Tibial artery (tissue), 4 donors: ENCODE data around the gene GJB2.

Experiments used
- DNase-seq, 2 donors: peaks; one replicate each; pipeline ENCODE4 v3.0.0-alpha.2; 2019
- H3K27ac ChIP-seq, 2 donors: fragments of 200-600 bp; sonication (generic) in 1 of 2; 1 replicate in 1 of 2; 2 replicates in 1 of 2; pipeline ENCODE4 v1.5.1; 2018 to 2019; ENCODE audit warnings: mild to moderate bottlenecking in 1 of 2
- H3K27me3 ChIP-seq, 2 donors: fragments of 200-600 bp; sonication (generic) in 1 of 2; one replicate each; pipeline versions ENCODE4 v1.5.1 to v1.6.0; 2016 to 2019
- H3K36me3 ChIP-seq, 3 donors: fragments of 200-600 bp; sonication (generic) in 2 of 3; one replicate each; pipeline ENCODE4 v1.5.1; 2016 to 2019; ENCODE audit warnings: mild to moderate bottlenecking in 2 of 3
- H3K4me1 ChIP-seq, 4 donors: fragments of 200-600 bp; sonication (generic) in 2 of 4; 1 replicate in 3 of 4; 2 replicates in 1 of 4; pipeline ENCODE4 v1.5.1; 2016 to 2019
- H3K4me3 ChIP-seq, 2 donors: fragments of 200-600 bp; sonication (generic) in 1 of 2; 1 replicate in 1 of 2; 2 replicates in 1 of 2; pipeline ENCODE4 v1.5.1; 2018 to 2019; ENCODE audit warnings: mild to moderate bottlenecking in 2 of 2
- H3K9me3 ChIP-seq, 3 donors: fragments of 200-600 bp; sonication (generic) in 1 of 3; one replicate each; pipeline ENCODE4 v1.5.1; 2016 to 2019
- intact Hi-C: fragments of 100-400 bp; cut with DNase I; formaldehyde crosslinking; loops from one replicate; pipeline ENCODE4 v1.15.0; 2023; ENCODE audit warnings: low total_unique reads
- TF ChIP-seq, protein P1 (sequence below), 2 experiments: fragments of 200-600 bp in 1 of 2; fragments of 450-650 bp in 1 of 2; IDR thresholded peaks; one replicate each; pipeline ENCODE4 v1.5.1; 2017 to 2019; ENCODE audit warnings: antibody characterized with exemption in 2 of 2, mild to moderate bottlenecking in 1 of 2, moderate library complexity in 1 of 2

The GJB2 gene

DNA sequence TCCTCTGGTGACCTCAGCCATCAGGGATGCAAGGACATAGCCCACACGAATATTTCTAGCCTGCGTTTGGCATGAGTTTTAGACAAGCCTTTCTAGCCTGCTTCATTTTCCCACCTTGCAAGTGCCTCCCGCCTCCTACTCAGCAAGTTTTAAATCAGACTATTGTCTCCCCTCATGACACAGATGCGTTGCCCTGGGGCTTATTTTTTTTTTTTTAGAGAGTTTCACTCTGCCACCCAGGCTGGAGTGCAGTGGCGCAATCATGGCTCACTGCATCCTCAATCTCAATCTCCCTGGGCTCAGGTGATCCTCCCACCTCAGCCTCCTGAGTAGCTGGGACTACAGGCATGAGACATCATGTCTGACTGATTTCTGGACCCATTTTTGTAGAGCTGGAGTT lies 14.6 kb downstream of the GJB2 start:
- Histone ChIP-seq H3K4me3 (no peak overlapping the region), H3K27me3 (peaks cover 0 to 61% of the 10 kb centered on the region in 2 donors), H3K4me1 (peaks cover 0 to 8% (median 3%) of the 10 kb centered on the region in 4 donors), H3K27ac (no peak overlapping the region), H3K36me3 (no peaks in the 10 kb centered on the region), H3K9me3 (no peaks in the 10 kb centered on the region)
- TF ChIP-seq, protein P1, sequence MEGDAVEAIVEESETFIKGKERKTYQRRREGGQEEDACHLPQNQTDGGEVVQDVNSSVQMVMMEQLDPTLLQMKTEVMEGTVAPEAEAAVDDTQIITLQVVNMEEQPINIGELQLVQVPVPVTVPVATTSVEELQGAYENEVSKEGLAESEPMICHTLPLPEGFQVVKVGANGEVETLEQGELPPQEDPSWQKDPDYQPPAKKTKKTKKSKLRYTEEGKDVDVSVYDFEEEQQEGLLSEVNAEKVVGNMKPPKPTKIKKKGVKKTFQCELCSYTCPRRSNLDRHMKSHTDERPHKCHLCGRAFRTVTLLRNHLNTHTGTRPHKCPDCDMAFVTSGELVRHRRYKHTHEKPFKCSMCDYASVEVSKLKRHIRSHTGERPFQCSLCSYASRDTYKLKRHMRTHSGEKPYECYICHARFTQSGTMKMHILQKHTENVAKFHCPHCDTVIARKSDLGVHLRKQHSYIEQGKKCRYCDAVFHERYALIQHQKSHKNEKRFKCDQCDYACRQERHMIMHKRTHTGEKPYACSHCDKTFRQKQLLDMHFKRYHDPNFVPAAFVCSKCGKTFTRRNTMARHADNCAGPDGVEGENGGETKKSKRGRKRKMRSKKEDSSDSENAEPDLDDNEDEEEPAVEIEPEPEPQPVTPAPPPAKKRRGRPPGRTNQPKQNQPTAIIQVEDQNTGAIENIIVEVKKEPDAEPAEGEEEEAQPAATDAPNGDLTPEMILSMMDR (IDR thresholded peaks at IDR 0.05): no peak
- DNase-seq: no peak
- intact Hi-C loops: no loop called here

DNA sequence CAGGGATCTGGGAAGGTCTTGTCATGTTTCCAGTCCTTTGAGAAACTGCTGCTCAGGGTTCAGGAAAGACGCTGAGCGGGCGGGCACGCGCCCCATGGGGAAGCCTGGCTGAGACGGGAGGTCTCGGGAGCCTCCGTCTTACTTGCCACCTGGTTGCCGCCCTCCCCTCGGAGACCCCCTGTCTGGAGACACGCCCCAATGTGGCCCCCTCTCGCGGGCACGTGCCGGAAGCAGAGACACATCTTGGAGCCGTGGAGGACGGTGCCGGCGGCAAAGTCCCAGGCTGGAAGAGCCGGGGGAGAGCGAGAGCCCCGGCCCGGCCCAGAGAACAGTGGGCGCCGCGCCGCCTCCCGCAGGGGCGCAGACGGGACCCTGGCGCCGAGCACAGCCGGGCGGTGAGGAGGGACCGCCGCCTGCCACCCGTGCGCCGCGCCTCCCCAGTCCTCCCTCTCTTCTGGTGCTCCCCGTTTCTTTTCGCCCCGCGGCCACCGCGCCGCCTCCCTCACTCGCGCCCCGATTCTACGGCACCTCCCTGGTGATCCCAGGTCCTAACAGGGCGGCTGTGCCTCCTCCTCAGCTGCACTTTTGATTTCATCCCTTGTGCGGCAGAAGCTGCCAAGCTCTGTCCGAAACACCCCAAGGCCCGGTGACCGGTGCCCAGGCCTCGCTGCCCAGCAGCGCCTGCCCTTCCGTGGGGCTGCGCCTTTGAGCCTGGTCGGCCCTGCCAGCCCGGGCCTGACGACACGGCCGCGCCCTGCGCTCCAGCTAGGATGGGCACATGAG lies 15.5 kb downstream of the GJB2 start:
- Histone ChIP-seq H3K4me3 (no peak overlapping the region), H3K27ac (no peak overlapping the region), H3K36me3 (no peaks in the 10 kb centered on the region), H3K4me1 (peaks cover 0 to 8% (median 3%) of the 10 kb centered on the region in 4 donors), H3K27me3 (peaks cover 0 to 61% of the 10 kb centered on the region in 2 donors), H3K9me3 (no peaks in the 10 kb centered on the region)
- TF ChIP-seq, protein P1 (IDR thresholded peaks at IDR 0.05): no peak
- DNase-seq: no peak
- intact Hi-C loops: no loop called here

DNA sequence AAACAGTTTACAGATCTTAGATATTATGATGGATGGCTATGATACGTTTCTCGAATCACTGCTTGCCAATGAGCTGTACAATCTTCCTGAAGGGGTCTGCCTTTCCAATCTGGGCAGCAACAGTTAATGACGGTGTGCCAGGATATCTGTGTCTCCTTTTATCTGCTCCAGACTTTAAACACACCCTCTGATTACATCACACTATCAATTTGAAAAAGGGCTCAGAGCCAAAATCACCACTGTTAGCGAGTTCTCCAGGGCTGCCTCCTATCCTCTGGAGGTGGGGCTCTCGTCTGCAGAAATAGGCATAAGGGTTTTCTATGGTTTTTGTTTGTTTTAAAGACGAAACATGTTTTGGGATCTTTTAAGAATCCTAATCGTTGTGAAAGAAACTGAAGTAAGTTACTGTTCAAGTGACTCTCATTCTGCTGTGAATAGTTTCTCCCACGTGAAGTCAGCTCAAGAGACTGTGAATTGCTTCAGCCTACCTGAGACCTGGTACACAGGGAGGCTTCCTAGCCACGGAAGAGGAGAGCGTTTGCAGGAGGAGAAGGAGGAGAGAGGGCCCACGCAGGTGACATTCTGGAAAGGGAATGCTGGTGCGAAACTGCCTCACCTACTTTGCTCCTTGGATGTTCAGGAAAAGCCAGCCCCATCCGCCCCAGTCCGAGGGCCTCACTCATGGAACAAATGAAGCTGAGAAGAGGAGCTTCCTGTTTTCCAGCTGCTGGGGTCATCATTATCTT lies 16.7 kb downstream of the GJB2 start:
- Histone ChIP-seq H3K27ac (no peak overlapping the region), H3K27me3 (peaks cover 0 to 56% of the 10 kb centered on the region in 2 donors), H3K36me3 (no peaks in the 10 kb centered on the region), H3K9me3 (no peaks in the 10 kb centered on the region), H3K4me3 (no peak overlapping the region), H3K4me1 (peaks cover 0 to 8% (median 3%) of the 10 kb centered on the region in 4 donors)
- TF ChIP-seq, protein P1 (IDR thresholded peaks at IDR 0.05): no peak
- no peak for DNase-seq
- intact Hi-C loops: no loop called here

DNA sequence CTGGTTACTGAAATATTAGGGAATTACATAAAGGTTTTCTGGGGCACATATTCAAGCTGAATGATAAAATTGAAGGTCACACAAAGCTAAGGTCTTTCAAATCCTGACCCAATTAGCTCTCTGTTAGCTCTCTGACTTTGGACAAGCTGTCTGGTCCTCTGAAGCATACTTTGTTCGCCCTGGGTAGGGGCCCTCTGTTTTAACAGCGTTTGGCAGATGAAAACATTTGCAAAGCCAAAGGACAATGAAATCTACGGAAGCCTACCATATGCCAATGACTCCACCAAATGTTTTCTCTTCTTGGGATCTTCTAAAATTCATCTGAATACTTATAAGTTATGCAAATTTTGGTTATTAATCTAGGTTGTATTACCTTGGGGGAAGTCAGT lies 17.3 kb downstream of the GJB2 start:
- Histone ChIP-seq H3K9me3 (no peaks in the 10 kb centered on the region), H3K4me3 (peak overlapping the region in 1 of 2 donors; percentile 18), H3K27ac (no peak overlapping the region), H3K4me1 (peaks cover 0 to 8% (median 3%) of the 10 kb centered on the region in 4 donors), H3K36me3 (no peaks in the 10 kb centered on the region), H3K27me3 (peaks cover 0 to 51% of the 10 kb centered on the region in 2 donors)
- intact Hi-C loops: no loop called here
- no peak for DNase-seq
- TF ChIP-seq, protein P1 (IDR thresholded peaks at IDR 0.05): no peak

DNA sequence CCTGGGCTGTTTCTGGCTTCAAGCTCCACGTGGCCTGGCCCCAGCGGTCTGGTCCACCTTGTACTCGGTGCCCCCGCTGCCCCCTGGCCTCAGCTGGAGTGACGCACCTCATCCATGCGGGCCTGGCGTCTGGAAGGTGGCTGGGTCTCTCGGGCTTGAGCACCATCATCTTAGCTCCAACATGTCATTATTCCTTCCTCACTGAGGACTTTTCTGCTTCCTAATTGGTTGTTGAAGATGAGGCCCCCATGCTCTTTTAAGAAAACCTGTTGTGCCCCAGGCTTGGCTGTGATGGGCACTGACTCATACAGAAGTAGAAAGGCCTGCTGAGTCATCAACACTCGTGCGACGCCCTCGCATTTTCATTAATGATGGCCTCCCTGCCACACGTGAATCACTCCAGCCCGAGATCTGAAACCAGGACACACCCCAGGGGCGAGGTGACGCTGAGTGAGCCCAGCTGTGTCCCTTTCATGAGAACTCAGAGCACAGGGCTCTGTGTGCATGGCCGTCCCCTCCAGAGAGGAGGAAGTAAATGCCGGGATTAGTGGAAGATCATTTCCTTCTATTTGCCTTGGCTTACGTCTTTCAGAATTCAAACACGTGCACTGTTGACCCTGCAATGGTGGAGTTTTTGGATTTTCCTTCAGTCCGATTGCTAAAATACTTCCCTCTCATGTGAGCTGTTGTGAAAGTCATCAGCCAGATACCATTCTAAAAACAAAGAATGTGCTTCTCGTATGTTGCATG lies 17.9 kb downstream of the GJB2 start:
- H3K4me1 ChIP-seq: peaks cover 0 to 8% (median 3%) of the 10 kb centered on the region in 4 donors
- DNase-seq: peak; percentile 82 to 85

More for the DNA sequence above, 17.9 kb downstream of the GJB2 start:
- H3K4me3 ChIP-seq: peak overlapping the region in 1 of 2 donors; percentile 18
- no peaks in the 10 kb centered on the region for H3K9me3 ChIP-seq
- H3K27me3 ChIP-seq: peaks cover 0 to 48% of the 10 kb centered on the region in 2 donors
- TF ChIP-seq, protein P1 (IDR thresholded peaks at IDR 0.05): no peak
- H3K27ac ChIP-seq: no peak overlapping the region
- intact Hi-C loops: no loop called here
- H3K36me3 ChIP-seq: no peaks in the 10 kb centered on the region
